H9 (cell line): ENCODE measurements around the gene SDK1. TPM values are rescaled to one million over a fixed set of nuclear protein-coding genes. Genes with fewer than 3 reads are reported as not detected.

Source experiments
- DNase-seq: peaks from one replicate; pipeline ENCODE4 v3.0.0-alpha.2; 2017
- H2AFZ ChIP-seq: one replicate; pipeline ENCODE4 v1.6.1; 2013; ENCODE audit warnings: mild to moderate bottlenecking, low read length, control low read depth, moderate library complexity
- H2AK5ac ChIP-seq: 2 replicates; pipeline ENCODE4 v1.6.1; 2013; ENCODE audit warnings: low read length, control low read depth, mixed read lengths; ENCODE audit not compliant: insufficient read length
- H2BK120ac ChIP-seq: one replicate; pipeline ENCODE4 v1.6.1; 2013; ENCODE audit warnings: low read depth, mild to moderate bottlenecking, low read length, control low read depth, inconsistent platforms; ENCODE audit not compliant: poor library complexity, severe bottlenecking
- H2BK12ac ChIP-seq: 2 replicates; pipeline ENCODE4 v1.6.1; 2013; ENCODE audit warnings: low read length, control low read depth, mixed read lengths, low read depth; ENCODE audit not compliant: insufficient read length
- H2BK15ac ChIP-seq: 2 replicates; pipeline ENCODE4 v1.6.1; 2013; ENCODE audit warnings: low read depth, low read length, control low read depth
- H2BK20ac ChIP-seq: one replicate; pipeline ENCODE4 v1.6.1; 2013; ENCODE audit warnings: low read depth, mild to moderate bottlenecking, low read length, control low read depth, inconsistent platforms; ENCODE audit not compliant: poor library complexity, severe bottlenecking
- H2BK5ac ChIP-seq: 2 replicates; pipeline ENCODE4 v1.6.1; 2013; ENCODE audit warnings: low read length, control low read depth, mixed read lengths; ENCODE audit not compliant: insufficient read length
- H3K14ac ChIP-seq: 2 replicates; pipeline ENCODE4 v1.6.1; 2013; ENCODE audit warnings: low read length, control low read depth; ENCODE audit not compliant: insufficient read depth
- H3K18ac ChIP-seq: 2 replicates; pipeline ENCODE4 v1.6.1; 2013; ENCODE audit warnings: low read depth, mild to moderate bottlenecking, mixed read lengths, low read length, control low read depth; ENCODE audit not compliant: insufficient read length
- H3K23ac ChIP-seq: 2 replicates; pipeline ENCODE4 v1.6.1; 2013; ENCODE audit warnings: low read length, control low read depth, mixed read lengths, low read depth; ENCODE audit not compliant: insufficient read length
- H3K23me2 ChIP-seq: 2 replicates; pipeline ENCODE4 v1.6.1; 2013; ENCODE audit warnings: low read depth, mild to moderate bottlenecking, mixed read lengths, low read length, control low read depth; ENCODE audit not compliant: insufficient read length, poor library complexity, severe bottlenecking
- H3K27ac ChIP-seq: 2 replicates; pipeline ENCODE4 v1.5.1; 2013; ENCODE audit warnings: low read length, control low read depth, mixed read lengths, low read depth; ENCODE audit not compliant: insufficient read length
- H3K27me3 ChIP-seq: 2 replicates; pipeline ENCODE4 v1.6.1; 2013; ENCODE audit warnings: low read length, control low read depth, inconsistent platforms; ENCODE audit not compliant: insufficient read depth
- H3K4ac ChIP-seq: 2 replicates; pipeline ENCODE4 v1.6.1; 2013; ENCODE audit warnings: low read depth, mild to moderate bottlenecking, control low read depth, inconsistent platforms, low read length, moderate library complexity
- H3K4me1 ChIP-seq: 2 replicates; pipeline ENCODE4 v1.6.1; 2013; ENCODE audit warnings: low read length, control low read depth, inconsistent platforms; ENCODE audit not compliant: insufficient read depth
- H3K4me2 ChIP-seq: 2 replicates; pipeline ENCODE4 v1.6.1; 2013; ENCODE audit warnings: low read length, control low read depth, mixed read lengths; ENCODE audit not compliant: insufficient read length, insufficient read depth
- H3K56ac ChIP-seq: 2 replicates; pipeline ENCODE4 v1.6.1; 2013; ENCODE audit warnings: low read depth, mild to moderate bottlenecking, mixed read lengths, low read length, control low read depth; ENCODE audit not compliant: insufficient read length
- H3K79me1 ChIP-seq: 2 replicates; pipeline ENCODE4 v1.6.1; 2013; ENCODE audit warnings: low read depth, mild to moderate bottlenecking, moderate library complexity, low read length, control low read depth, inconsistent platforms; ENCODE audit not compliant: insufficient read depth, poor library complexity, severe bottlenecking
- H3K79me2 ChIP-seq: 2 replicates; pipeline ENCODE4 v1.6.1; 2013; ENCODE audit warnings: low read length, control low read depth, inconsistent platforms; ENCODE audit not compliant: insufficient read depth
- H3K9ac ChIP-seq: 2 replicates; pipeline ENCODE4 v1.6.1; 2013; ENCODE audit warnings: low read length, control low read depth, mixed read lengths; ENCODE audit not compliant: insufficient read length; ENCODE audit errors: extremely low read depth
- H3K9me3 ChIP-seq: one replicate; pipeline ENCODE4 v1.6.1; 2013; ENCODE audit warnings: low read depth, low read length, inconsistent platforms; ENCODE audit not compliant: control insufficient read depth
- H3T11ph ChIP-seq: one replicate; pipeline ENCODE4 v1.6.1; 2013; ENCODE audit warnings: mild to moderate bottlenecking, low read length, control low read depth, inconsistent platforms
- H4K20me1 ChIP-seq: one replicate; pipeline ENCODE4 v1.6.1; 2013; ENCODE audit not compliant: control insufficient read depth, insufficient read length, insufficient read depth
- H4K5ac ChIP-seq: 2 replicates; pipeline ENCODE4 v1.6.1; 2013; ENCODE audit warnings: low read depth, mild to moderate bottlenecking, mixed read lengths, low read length, control low read depth; ENCODE audit not compliant: insufficient read length
- H4K8ac ChIP-seq: replicated peaks from 2 replicates; pipeline ENCODE4 v1.6.1; 2013; ENCODE audit warnings: low read length, control low read depth, mixed read lengths, low read depth; ENCODE audit not compliant: insufficient read length
- H4K91ac ChIP-seq: 2 replicates; pipeline ENCODE4 v1.6.1; 2013; ENCODE audit warnings: low read depth, mild to moderate bottlenecking, moderate library complexity, mixed read lengths, low read length, control low read depth; ENCODE audit not compliant: insufficient read length
- H3K27ac Mint-ChIP-seq, 3 experiments: 2 replicates in 2 of 3; 3 replicates in 1 of 3; pipeline ENCODE4 v1.8.0; 2020 to 2021; ENCODE audit warnings: mixed read lengths in 3 of 3, mild to moderate bottlenecking in 1 of 3, moderate library complexity in 1 of 3
- H3K27me3 Mint-ChIP-seq: 2 replicates; pipeline ENCODE4 v1.8.0; 2021; ENCODE audit warnings: low read depth, mild to moderate bottlenecking, moderate library complexity, mixed read lengths
- H3K36me3 Mint-ChIP-seq, 3 experiments: 2 replicates in 2 of 3; 3 replicates in 1 of 3; pipeline ENCODE4 v1.8.0; 2020 to 2021; ENCODE audit warnings: low read depth in 3 of 3, mixed read lengths in 3 of 3; ENCODE audit not compliant: insufficient read depth in 1 of 3
- H3K4me1 Mint-ChIP-seq, 2 experiments: 2 replicates each; pipeline ENCODE4 v1.8.0; 2020; ENCODE audit warnings: mixed read lengths in 2 of 2
- H3K4me3 Mint-ChIP-seq, 2 experiments: 2 replicates in 1 of 2; 3 replicates in 1 of 2; pipeline ENCODE4 v1.8.0; 2020 to 2021; ENCODE audit warnings: mild to moderate bottlenecking in 2 of 2, mixed read lengths in 2 of 2, moderate library complexity in 1 of 2
- H3K9me3 Mint-ChIP-seq, 2 experiments: 2 replicates in 1 of 2; 3 replicates in 1 of 2; pipeline ENCODE4 v1.8.0; 2020; ENCODE audit warnings: mild to moderate bottlenecking in 2 of 2, mixed read lengths in 2 of 2, moderate library complexity in 1 of 2
- WGBS: extraction: QIAGEN DNeasy Blood & Tissue Kit; methylation state at CpG from one replicate; pipeline ENCODE4 v1.1.7; 2013; ENCODE audit warnings: missing lambda C conversion rate, low lambda C conversion rate, mixed read lengths; ENCODE audit not compliant: insufficient read length; ENCODE audit errors: extremely low coverage; 5-methylcytosine and 5-hydroxymethylcytosine counted together
- total RNA-seq: library from RNA; stranded (reverse); gene quantifications from 2 replicates; pipeline ENCODE4 v1.2.1, GENCODE V29; 2021
- TF ChIP-seq, protein P1 (sequence below): fragments of 200-600 bp; sonication (generic); conservative IDR thresholded peaks from 3 replicates; pipeline ENCODE4 v1.8.0; 2021; ENCODE audit warnings: antibody characterized with exemption, mild to moderate bottlenecking

Gene SDK1
- total RNA-seq, 1 experiment from 2014 or later = 8.7 TPM

DNA sequence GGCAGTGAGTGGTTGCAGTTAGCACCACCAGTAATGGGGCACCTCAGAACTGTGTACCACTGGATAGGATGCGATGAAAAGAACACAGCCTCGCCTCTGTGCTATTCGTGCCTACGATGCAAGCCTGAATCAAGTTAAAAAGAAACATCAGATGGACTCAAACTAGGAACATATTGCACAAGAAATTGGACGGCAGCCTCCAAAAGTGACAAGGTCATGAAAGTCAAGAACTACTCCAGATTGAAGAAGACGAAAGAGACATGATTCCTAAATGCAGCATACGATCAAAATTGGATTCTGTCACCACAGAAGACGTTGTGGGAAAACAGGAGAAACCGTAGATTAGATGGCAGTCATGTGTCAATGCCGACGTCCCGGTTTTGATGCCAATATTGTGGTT lies 732.9 kb downstream of the SDK1 start:
- Histone ChIP-seq H3K14ac (no peak overlapping the region), H3K23ac (no peak overlapping the region), H4K5ac (no peak overlapping the region), H2AK5ac (no peak overlapping the region), H2BK12ac (no peak overlapping the region), H4K20me1 (no peaks in the 10 kb centered on the region), H2BK5ac (no peak overlapping the region), H3K79me2 (no peaks in the 10 kb centered on the region), H3T11ph (no peak overlapping the region), H3K4ac (no peak overlapping the region), H2BK120ac (no peak overlapping the region), H3K9me3 (no peaks in the 10 kb centered on the region), H3K18ac (no peak overlapping the region), H2BK15ac (no peak overlapping the region), H3K27ac (no peak overlapping the region), H4K91ac (no peak overlapping the region), H3K4me1 (peaks cover 5% of the 10 kb centered on the region; the same call in 1 of the 2 replicates), H3K56ac (no peak overlapping the region), H3K4me2 (no peak overlapping the region), H2AFZ (no peak overlapping the region), H3K27me3 (no peaks in the 10 kb centered on the region), H3K79me1 (no peaks in the 10 kb centered on the region), H2BK20ac (no peak overlapping the region), H4K8ac (no peak overlapping the region), H3K9ac (no peak overlapping the region), H3K23me2 (no peaks in the 10 kb centered on the region)
- H3K4me1 Mint-ChIP-seq = peaks cover 24 to 29% of the 10 kb centered on the region in 2 experiments
- no peak overlapping the region for H3K27ac Mint-ChIP-seq
- H3K9me3 Mint-ChIP-seq = no peaks in the 10 kb centered on the region
- TF ChIP-seq, protein P1, sequence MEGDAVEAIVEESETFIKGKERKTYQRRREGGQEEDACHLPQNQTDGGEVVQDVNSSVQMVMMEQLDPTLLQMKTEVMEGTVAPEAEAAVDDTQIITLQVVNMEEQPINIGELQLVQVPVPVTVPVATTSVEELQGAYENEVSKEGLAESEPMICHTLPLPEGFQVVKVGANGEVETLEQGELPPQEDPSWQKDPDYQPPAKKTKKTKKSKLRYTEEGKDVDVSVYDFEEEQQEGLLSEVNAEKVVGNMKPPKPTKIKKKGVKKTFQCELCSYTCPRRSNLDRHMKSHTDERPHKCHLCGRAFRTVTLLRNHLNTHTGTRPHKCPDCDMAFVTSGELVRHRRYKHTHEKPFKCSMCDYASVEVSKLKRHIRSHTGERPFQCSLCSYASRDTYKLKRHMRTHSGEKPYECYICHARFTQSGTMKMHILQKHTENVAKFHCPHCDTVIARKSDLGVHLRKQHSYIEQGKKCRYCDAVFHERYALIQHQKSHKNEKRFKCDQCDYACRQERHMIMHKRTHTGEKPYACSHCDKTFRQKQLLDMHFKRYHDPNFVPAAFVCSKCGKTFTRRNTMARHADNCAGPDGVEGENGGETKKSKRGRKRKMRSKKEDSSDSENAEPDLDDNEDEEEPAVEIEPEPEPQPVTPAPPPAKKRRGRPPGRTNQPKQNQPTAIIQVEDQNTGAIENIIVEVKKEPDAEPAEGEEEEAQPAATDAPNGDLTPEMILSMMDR = no peak
- H3K36me3 Mint-ChIP-seq = no peaks in the 10 kb centered on the region; a peak in 3 of 7 replicates
- H3K4me3 Mint-ChIP-seq = no peak overlapping the region
- no peaks in the 10 kb centered on the region for H3K27me3 Mint-ChIP-seq
- WGBS = no CpG with 5 or more reads among the region's 12 CpGs
- no peak for DNase-seq
